GM18868 (cell line): ENCODE measurements around the gene BIRC5.

ENCODE experiments used
- ATAC-seq: cut with Tn5 transposase; IDR thresholded peaks from one replicate; pipeline ENCODE4 v1.9.1; 2021; ENCODE audit warnings: mild to moderate bottlenecking, moderate library complexity; ENCODE audit not compliant: unreplicated experiment

The BIRC5 gene

GRCh38 chr17:78183916-78184315 lies 30.1 kb upstream of the BIRC5 start:
- ATAC-seq = no peak

GRCh38 chr17:78184351-78184750 lies 29.7 kb upstream of the BIRC5 start:
- no peak for ATAC-seq

GRCh38 chr17:78184868-78185267 lies 29.2 kb upstream of the BIRC5 start:
- ATAC-seq = no peak

GRCh38 chr17:78185981-78186691 lies 27.9 kb upstream of the BIRC5 start:
- no peak for ATAC-seq

- ATAC-seq = peak; percentile 90
Measured at GRCh38 chr17:78186692-78187595, 27.1 kb upstream of the BIRC5 start, which contains the start of the genes AFMID and TK1. AFMID (plus strand) TSS chr17:78187362; CDS start chr17:78187371, 9 bp downstream. TK1 (minus strand) TSS chr17:78187052; CDS start chr17:78186994, 58 bp downstream.

- ATAC-seq = no peak
Measured at GRCh38 chr17:78196716-78197115, 17.3 kb upstream of the BIRC5 start.

- no peak for ATAC-seq
Measured at GRCh38 chr17:78197147-78197832, 16.8 kb upstream of the BIRC5 start.

- ATAC-seq = no peak
Measured at GRCh38 chr17:78200451-78200850, 13.6 kb upstream of the BIRC5 start.

GRCh38 chr17:78202666-78203065 lies 11.4 kb upstream of the BIRC5 start:
- no peak for ATAC-seq

- no peak for ATAC-seq
Measured at GRCh38 chr17:78204387-78205123, 9.5 kb upstream of the BIRC5 start.

- no peak for ATAC-seq
Measured at GRCh38 chr17:78205124-78205775, 8.8 kb upstream of the BIRC5 start.

GRCh38 chr17:78206298-78206697 lies 7.8 kb upstream of the BIRC5 start:
- no peak for ATAC-seq

GRCh38 chr17:78208486-78208885 lies 5.6 kb upstream of the BIRC5 start:
- no peak for ATAC-seq

- ATAC-seq = no peak
Measured at GRCh38 chr17:78210111-78210510, 3.9 kb upstream of the BIRC5 start.

GRCh38 chr17:78211032-78211431 lies 3.0 kb upstream of the BIRC5 start:
- no peak for ATAC-seq

GRCh38 chr17:78214706-78215061 lies 631 bp downstream of the BIRC5 start:
- ATAC-seq = no peak

GRCh38 chr17:78219396-78220150 lies 5.5 kb downstream of the BIRC5 start:
- ATAC-seq = no peak

- ATAC-seq = no peak
Measured at GRCh38 chr17:78223061-78223460, 9.0 kb downstream of the BIRC5 start.

GRCh38 chr17:78223765-78224164 lies 9.7 kb downstream of the BIRC5 start:
- ATAC-seq = no peak
